IMR-90 (cell line): ENCODE results near the gene DLL1. TPM values are rescaled to one million over a fixed set of nuclear protein-coding genes. Genes with fewer than 3 reads are reported as not detected.
A peak's percentile ranks its signal among the peaks of the same experiment; 100 is the strongest.

Source experiments
- ATAC-seq: fragments of 200-7000 bp; cut with Tn5 transposase; 2 replicates; pipeline ENCODE4 v1.9.1; 2020; ENCODE audit warnings: low read depth, mild to moderate bottlenecking, moderate library complexity
- BruUV-seq: library from RNA; stranded (reverse); fragments of 400-500 nt; replicated peaks from 2 replicates; lab custom pipeline; 2021; lab: Mats Ljungman, UMichigan
- CTCF ChIA-PET: fragments of 300-600 bp; formaldehyde crosslinking; extraction: SDS; loops from one replicate; lab custom pipeline; 2021; ENCODE audit warnings: antibody characterized with exemption; lab: Yijun Ruan, JAX
- POLR2A ChIA-PET: fragments of 300-600 bp; sonication (Branson Sonifier 250); formaldehyde crosslinking; loops from one replicate; lab custom pipeline; 2022; ENCODE audit warnings: antibody characterized with exemption; ENCODE audit not compliant: unreplicated experiment; lab: Charles Lee
- DNase-seq: peaks from one replicate; pipeline ENCODE4 v3.0.0; 2013
- H2AFZ ChIP-seq: replicated peaks from 2 replicates; pipeline ENCODE3; 2013; ENCODE audit warnings: low read length, mild to moderate bottlenecking; ENCODE audit not compliant: poor library complexity
- H2AK5ac ChIP-seq: 2 replicates; pipeline ENCODE4 v1.6.1; 2013; ENCODE audit warnings: low read depth, low read length, inconsistent platforms
- H2AK9ac ChIP-seq: replicated peaks from 2 replicates; pipeline ENCODE3; 2013; ENCODE audit warnings: mild to moderate bottlenecking, low read depth, low read length, moderate library complexity; ENCODE audit not compliant: poor library complexity
- H2BK120ac ChIP-seq: 2 replicates; pipeline ENCODE4 v1.6.1; 2013; ENCODE audit warnings: low read depth, low read length, inconsistent platforms
- H2BK15ac ChIP-seq: 3 replicates; pipeline ENCODE4 v1.6.1; 2013; ENCODE audit warnings: low read depth, low read length, inconsistent platforms
- H2BK20ac ChIP-seq: 2 replicates; pipeline ENCODE4 v1.6.1; 2013; ENCODE audit warnings: low read depth, mild to moderate bottlenecking, inconsistent platforms, low read length, moderate library complexity
- H2BK5ac ChIP-seq: 2 replicates; pipeline ENCODE4 v1.6.1; 2013; ENCODE audit warnings: mild to moderate bottlenecking, low read depth, low read length, inconsistent platforms; ENCODE audit not compliant: poor library complexity, severe bottlenecking
- H3K14ac ChIP-seq: replicated peaks from 2 replicates; pipeline ENCODE4 v1.6.1; 2013; ENCODE audit warnings: low read depth, low read length, inconsistent platforms
- H3K18ac ChIP-seq: 2 replicates; pipeline ENCODE4 v1.6.1; 2013; ENCODE audit warnings: low read depth, low read length, control low read depth
- H3K23ac ChIP-seq: 2 replicates; pipeline ENCODE4 v1.6.1; 2013; ENCODE audit warnings: low read depth, low read length, inconsistent platforms
- H3K27ac ChIP-seq: 2 replicates; pipeline ENCODE4 v1.5.1; 2013; ENCODE audit warnings: mild to moderate bottlenecking, control low read depth, low read length; ENCODE audit not compliant: insufficient read depth
- H3K27me3 ChIP-seq: 2 replicates; pipeline ENCODE4 v1.6.1; 2013; ENCODE audit warnings: low read length; ENCODE audit not compliant: control insufficient read depth, insufficient read depth
- H3K36me3 ChIP-seq: 2 replicates; pipeline ENCODE4 v1.6.1; 2013; ENCODE audit warnings: low read length, mixed read lengths; ENCODE audit not compliant: control insufficient read depth, insufficient read depth
- H3K4ac ChIP-seq: 2 replicates; pipeline ENCODE4 v1.6.1; 2013; ENCODE audit warnings: low read depth, low read length, inconsistent platforms
- H3K4me1 ChIP-seq: 2 replicates; pipeline ENCODE4 v1.6.1; 2013; ENCODE audit warnings: low read length, mixed read lengths; ENCODE audit not compliant: control insufficient read depth, insufficient read depth
- H3K4me2 ChIP-seq: 2 replicates; pipeline ENCODE4 v1.6.1; 2013; ENCODE audit warnings: low read depth, mild to moderate bottlenecking, control low read depth, low read length, moderate library complexity
- H3K4me3 ChIP-seq: 2 replicates; pipeline ENCODE4 v1.5.1; 2013; ENCODE audit warnings: low read depth, mild to moderate bottlenecking, control low read depth, low read length, moderate library complexity; ENCODE audit not compliant: insufficient read depth
- H3K56ac ChIP-seq: 2 replicates; pipeline ENCODE4 v1.6.1; 2013; ENCODE audit warnings: low read length, inconsistent platforms; ENCODE audit not compliant: insufficient read depth; ENCODE audit errors: extremely low read depth
- H3K79me1 ChIP-seq, 2 experiments: 2 replicates each; pipeline ENCODE4 v1.6.1; 2013; ENCODE audit warnings: low read length in 2 of 2, inconsistent platforms in 1 of 2, low read depth in 1 of 2
- H3K9ac ChIP-seq: 2 replicates; pipeline ENCODE4 v1.6.1; 2013; ENCODE audit warnings: low read depth, low read length, control low read depth
- H3K9me1 ChIP-seq: 2 replicates; pipeline ENCODE4 v1.6.1; 2013; ENCODE audit warnings: low read length, inconsistent platforms; ENCODE audit not compliant: insufficient read depth
- H3K9me3 ChIP-seq: 2 replicates; pipeline ENCODE4 v1.6.1; 2013; ENCODE audit warnings: low read length; ENCODE audit not compliant: control insufficient read depth, insufficient read depth
- H4K20me1 ChIP-seq: 2 replicates; pipeline ENCODE4 v1.6.1; 2013; ENCODE audit warnings: low read length, inconsistent platforms; ENCODE audit not compliant: insufficient read depth
- H4K5ac ChIP-seq: 2 replicates; pipeline ENCODE4 v1.6.1; 2013; ENCODE audit warnings: mild to moderate bottlenecking, low read depth, low read length, control low read depth
- H4K8ac ChIP-seq, 2 experiments: 2 replicates each; pipeline ENCODE4 v1.6.1; 2013; ENCODE audit warnings: low read depth in 2 of 2, low read length in 2 of 2, control low read depth in 1 of 2, inconsistent platforms in 1 of 2
- H4K91ac ChIP-seq: 2 replicates; pipeline ENCODE4 v1.6.1; 2013; ENCODE audit warnings: low read depth, low read length, inconsistent platforms; ENCODE audit not compliant: insufficient read depth
- RCOR1 ChIP-seq: IDR thresholded peaks from 2 replicates; pipeline ENCODE4 v1.6.1; 2012; ENCODE audit warnings: mild to moderate bottlenecking, low read length, improper control_type of control experiment; ENCODE audit not compliant: insufficient replicate concordance
- WGBS, 2 experiments: methylation state at CpG; one replicate each; pipeline versions ENCODE4 v1.1.5 to v1.1.7; 2013; ENCODE audit warnings: missing lambda C conversion rate in 2 of 2; ENCODE audit not compliant: insufficient read length in 1 of 2; ENCODE audit errors: extremely low coverage in 2 of 2; 5-methylcytosine and 5-hydroxymethylcytosine counted together
- dilution Hi-C: fragments of 300-500 bp; cut with HindIII; formaldehyde crosslinking; loops from one replicate; pipeline ENCODE4 v1.14.3; 2018; ENCODE audit warnings: low sequenced_read_pairs; ENCODE audit not compliant: unreplicated experiment
- in situ Hi-C: fragments of 300-500 bp; cut with MboI; formaldehyde crosslinking; loops from 3 replicates; pipeline ENCODE4 v1.14.3; 2019; ENCODE audit warnings: low sequenced_read_pairs, inconsistent platforms, mixed read lengths
- intact Hi-C: fragments of 100-400 bp; cut with micrococcal nuclease; formaldehyde crosslinking; loops from 2 replicates; pipeline ENCODE4 v1.10.0; 2022
- polyA plus RNA-seq, 3 experiments: library from polyadenylated mRNA; depleted of rRNA; stranded (reverse); fragments of >200 nt; gene quantifications; 2 replicates each; pipeline ENCODE4 v1.2.3, GENCODE V29; 2012; ENCODE audit warnings: low replicate concordance in 1 of 3
- total RNA-seq: library from RNA; depleted of rRNA; stranded (reverse); fragments of >200 nt; gene quantifications from 2 replicates; pipeline ENCODE4 v1.2.3, GENCODE V29; 2012
- TF ChIP-seq, protein P1 (sequence below): fragments of 150-350 bp; IDR thresholded peaks from 2 replicates; pipeline ENCODE4 v1.6.1; 2017; ENCODE audit warnings: mild to moderate bottlenecking, antibody characterized with exemption, low read length, low read depth

The DLL1 gene
- total and polyA plus RNA-seq, 2 of the 4 experiments (the other 2 are of a cell fraction) = under 0.01 to 0.31 TPM

DNA sequence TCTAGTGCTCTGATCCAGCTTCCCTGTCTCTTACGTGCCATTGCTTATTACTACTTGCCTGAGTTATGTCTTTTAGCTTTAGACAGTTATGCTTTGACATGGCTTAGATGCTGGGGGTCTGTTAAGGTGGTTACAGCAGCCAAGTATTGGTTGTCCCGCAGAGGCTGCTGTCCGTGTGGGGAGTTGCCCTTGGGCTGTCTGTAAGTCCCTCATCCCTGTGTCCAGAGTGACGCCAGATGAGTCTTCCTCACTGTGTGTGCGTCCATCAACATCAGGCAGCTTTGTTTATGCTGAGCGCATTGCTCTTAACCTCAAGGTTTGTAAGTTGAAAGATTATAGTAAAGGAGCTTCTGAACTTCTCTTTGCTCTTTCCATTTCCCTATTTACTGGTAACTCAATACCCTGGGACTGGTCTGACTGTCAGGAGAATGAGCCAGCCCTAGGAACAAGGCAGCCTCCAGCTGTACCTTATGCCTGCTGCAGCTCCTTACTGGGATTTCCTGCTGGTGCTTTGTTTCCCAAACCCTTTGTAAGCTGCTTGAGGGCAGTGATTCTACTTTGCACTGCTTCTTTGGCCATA is 22.9 kb upstream of the DLL1 start:
- Histone ChIP-seq H3K4me1 (peaks cover 7% of the 10 kb centered on the region), H4K91ac (no peak overlapping the region), H3K27me3 (no peaks in the 10 kb centered on the region), H2AK9ac (peak overlapping the region; percentile 57), H2BK15ac (no peak overlapping the region), H3K23ac (no peak overlapping the region), H3K9me3 (no peaks in the 10 kb centered on the region), H3K4ac (no peak overlapping the region), H4K20me1 (peaks cover 49% of the 10 kb centered on the region), H2AFZ (peak overlapping the region; percentile 55), H2BK120ac (no peak overlapping the region), H3K27ac (no peak overlapping the region), H3K36me3 (peaks cover 6% of the 10 kb centered on the region; the same call in 1 of the 2 replicates), H2AK5ac (no peak overlapping the region), H3K79me1 (peaks cover 30 to 76% of the 10 kb centered on the region in 2 experiments), H3K4me3 (no peak overlapping the region), H3K18ac (no peak overlapping the region), H3K9me1 (peaks cover 16% of the 10 kb centered on the region), H4K5ac (no peak overlapping the region), H2BK5ac (no peak overlapping the region), H4K8ac (no peak overlapping the region), H3K56ac (no peak overlapping the region), H3K14ac (no peak overlapping the region; the same call in 1 of the 2 replicates), H3K4me2 (no peak overlapping the region), H3K9ac (no peak overlapping the region), H2BK20ac (no peak overlapping the region)
- peak; percentile 85 for ATAC-seq
- BruUV-seq = no TSS peak
- DNase-seq = peak; percentile 74
- WGBS, 2 experiments = 76% methylated on average over 2 of the region's 6 CpGs; no CpG with 5 or more reads in 1 of the 2 experiments
- intact Hi-C loops = loop anchor here (5.0 to 10.0 kb wide), 2 partner anchors 522 to 869 kb away; no protein-coding TSS in a partner anchor
- ChIA-PET POLR2A (no interaction called here), CTCF (interaction anchor here (0.6 to 0.9 kb wide), 2 partner anchors 12 to 524 kb away, joined by 3 to 5 read pairs; no protein-coding TSS in a partner anchor)
- TF ChIP-seq, protein P1, sequence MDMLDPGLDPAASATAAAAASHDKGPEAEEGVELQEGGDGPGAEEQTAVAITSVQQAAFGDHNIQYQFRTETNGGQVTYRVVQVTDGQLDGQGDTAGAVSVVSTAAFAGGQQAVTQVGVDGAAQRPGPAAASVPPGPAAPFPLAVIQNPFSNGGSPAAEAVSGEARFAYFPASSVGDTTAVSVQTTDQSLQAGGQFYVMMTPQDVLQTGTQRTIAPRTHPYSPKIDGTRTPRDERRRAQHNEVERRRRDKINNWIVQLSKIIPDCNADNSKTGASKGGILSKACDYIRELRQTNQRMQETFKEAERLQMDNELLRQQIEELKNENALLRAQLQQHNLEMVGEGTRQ = no peak
- peak; percentile 19 for TF ChIP-seq RCOR1
- dilution Hi-C loops = no loop called here
- in situ Hi-C loops = no loop called here
